Gastroesophageal sphincter (tissue), 3 donors: Measurements from ENCODE around the gene CNGB1.

Experiments
- CTCF ChIP-seq, 4 experiments: fragments of 200-600 bp in 2 of 4; fragments of 450-650 bp in 2 of 4; sonication (generic) in 1 of 4; IDR thresholded peaks; one replicate each; pipeline ENCODE4 v1.5.1; 2017 to 2019; ENCODE audit warnings: antibody characterized with exemption in 4 of 4, mild to moderate bottlenecking in 2 of 4, moderate library complexity in 2 of 4
- POLR2A ChIP-seq, 2 donors: fragments of 450-650 bp; IDR thresholded peaks; one replicate each; pipeline ENCODE4 v1.6.1; 2017; ENCODE audit warnings: antibody characterized with exemption in 2 of 2, mild to moderate bottlenecking in 2 of 2, moderate library complexity in 1 of 2

- TF ChIP-seq CTCF (IDR thresholded peaks at IDR 0.05) (no peak), POLR2A (IDR thresholded peaks at IDR 0.05) (no peak)
Measured at GRCh38 chr16:57866529-57866918, 104.4 kb downstream of the CNGB1 start.
